ENCODE measurements around the gene CYP19A1.

CYP19A1 gene

DNA sequence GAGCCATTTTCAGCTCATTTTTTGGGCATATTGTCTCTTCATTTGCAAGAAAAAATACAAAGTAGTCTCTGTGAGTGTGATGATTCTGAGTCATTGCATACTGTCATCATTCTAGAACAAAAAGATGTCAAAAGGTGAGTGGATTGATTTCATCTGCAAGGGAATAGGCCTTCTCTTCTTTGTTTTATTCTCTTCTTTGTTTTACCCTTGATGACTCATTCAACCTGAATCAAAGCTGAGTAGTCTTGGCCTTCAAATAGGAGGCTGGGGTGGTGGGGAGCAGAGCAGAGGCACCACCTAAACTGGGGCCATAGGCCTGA is 25.4 kb downstream of the CYP19A1 start:
- TF ChIP-seq, protein P1, sequence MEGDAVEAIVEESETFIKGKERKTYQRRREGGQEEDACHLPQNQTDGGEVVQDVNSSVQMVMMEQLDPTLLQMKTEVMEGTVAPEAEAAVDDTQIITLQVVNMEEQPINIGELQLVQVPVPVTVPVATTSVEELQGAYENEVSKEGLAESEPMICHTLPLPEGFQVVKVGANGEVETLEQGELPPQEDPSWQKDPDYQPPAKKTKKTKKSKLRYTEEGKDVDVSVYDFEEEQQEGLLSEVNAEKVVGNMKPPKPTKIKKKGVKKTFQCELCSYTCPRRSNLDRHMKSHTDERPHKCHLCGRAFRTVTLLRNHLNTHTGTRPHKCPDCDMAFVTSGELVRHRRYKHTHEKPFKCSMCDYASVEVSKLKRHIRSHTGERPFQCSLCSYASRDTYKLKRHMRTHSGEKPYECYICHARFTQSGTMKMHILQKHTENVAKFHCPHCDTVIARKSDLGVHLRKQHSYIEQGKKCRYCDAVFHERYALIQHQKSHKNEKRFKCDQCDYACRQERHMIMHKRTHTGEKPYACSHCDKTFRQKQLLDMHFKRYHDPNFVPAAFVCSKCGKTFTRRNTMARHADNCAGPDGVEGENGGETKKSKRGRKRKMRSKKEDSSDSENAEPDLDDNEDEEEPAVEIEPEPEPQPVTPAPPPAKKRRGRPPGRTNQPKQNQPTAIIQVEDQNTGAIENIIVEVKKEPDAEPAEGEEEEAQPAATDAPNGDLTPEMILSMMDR (IDR thresholded peaks at IDR 0.05; ENCODE audit: low read depth, low read length, missing control alignments), result no peak
- no peaks in the 10 kb centered on the region for H3K36me3 ChIP-seq (replicated peaks)
- no peak for DNase-seq
- H3K4me3 ChIP-seq (ENCODE audit: low read depth, low read length), result no peak overlapping the region
- H3K27ac ChIP-seq, result no peak overlapping the region
- H3K27me3 ChIP-seq (replicated peaks), result no peaks in the 10 kb centered on the region
- in situ Hi-C loops (cut with HindIII; ENCODE audit: low pct_ligation_motif_present, low sequenced_read_pairs), result no loop called here

DNA sequence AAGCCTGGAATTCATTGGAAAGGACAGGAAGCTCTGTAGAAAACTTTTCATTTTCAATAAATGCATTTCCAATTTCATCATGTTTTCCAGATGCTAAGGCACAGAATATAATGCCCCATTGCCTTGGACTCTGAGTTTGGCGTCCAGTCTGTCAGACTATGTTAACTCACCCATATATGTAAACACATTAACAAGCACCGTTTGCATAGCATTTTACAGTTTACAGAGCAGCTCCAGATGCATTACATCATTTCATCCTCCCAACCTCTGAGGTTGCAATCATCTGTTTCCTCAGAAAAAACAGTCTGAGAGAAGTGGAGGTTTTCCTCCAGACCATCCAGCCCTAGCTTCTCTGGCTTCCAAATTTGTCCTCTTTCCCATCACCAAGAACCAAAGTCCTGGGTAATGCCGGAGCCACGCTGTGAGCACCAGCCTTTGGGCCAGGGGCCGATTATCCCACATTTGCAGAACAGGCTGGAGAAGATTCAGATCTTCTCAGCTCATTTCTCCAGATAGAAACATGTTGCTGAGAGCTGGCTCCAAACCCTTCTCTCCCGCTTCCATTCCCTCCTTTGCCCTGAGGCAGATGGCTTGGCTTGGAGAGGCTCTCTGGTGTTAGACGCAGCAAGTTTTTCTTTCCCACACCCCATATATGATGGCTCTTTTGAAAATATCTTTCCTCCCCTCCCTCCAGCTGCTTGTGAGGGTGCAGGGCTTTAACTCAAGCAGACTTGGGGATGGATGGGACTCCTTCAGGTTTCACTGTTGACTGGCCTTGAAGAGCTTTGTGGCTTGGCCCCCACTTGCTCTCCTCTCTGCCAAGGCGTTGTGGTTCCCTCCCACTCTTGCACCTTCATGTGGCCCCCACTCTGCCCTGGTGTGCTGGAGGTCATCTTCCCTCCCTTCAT is 26.0 kb downstream of the CYP19A1 start:
- in situ Hi-C loops (cut with HindIII; ENCODE audit: low pct_ligation_motif_present, low sequenced_read_pairs), result no loop called here
- TF ChIP-seq, protein P1 (IDR thresholded peaks at IDR 0.05; ENCODE audit: low read depth, low read length, missing control alignments), result no peak
- Histone ChIP-seq H3K4me3 (ENCODE audit: low read depth, low read length) (no peak overlapping the region), H3K36me3 (replicated peaks) (no peaks in the 10 kb centered on the region), H3K27me3 (replicated peaks) (no peaks in the 10 kb centered on the region), H3K27ac (no peak overlapping the region)
- DNase-seq, result no peak

DNA sequence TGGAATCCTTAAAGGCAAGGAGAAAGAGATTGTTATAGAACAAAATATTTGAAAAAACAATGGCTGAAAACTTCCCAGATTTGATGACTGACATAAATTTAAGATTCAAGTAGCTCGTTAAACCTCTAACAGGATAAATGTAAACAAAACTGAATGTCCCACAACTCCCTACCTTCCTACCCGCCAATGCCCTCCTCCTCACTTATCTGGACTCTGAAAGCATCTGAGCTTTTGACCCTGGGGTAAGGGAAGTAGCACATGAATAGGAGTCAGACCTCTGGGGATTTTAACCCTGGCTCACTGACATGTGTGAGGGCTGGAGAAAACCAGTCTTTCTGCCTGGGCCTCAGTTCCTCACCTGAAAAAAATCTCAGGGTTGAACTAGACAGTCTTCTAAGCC is 26.9 kb downstream of the CYP19A1 start:
- no peak for DNase-seq
- no peaks in the 10 kb centered on the region for H3K36me3 ChIP-seq (replicated peaks)
- no peak overlapping the region for H3K27ac ChIP-seq
- in situ Hi-C loops (cut with HindIII; ENCODE audit: low pct_ligation_motif_present, low sequenced_read_pairs), result no loop called here
- TF ChIP-seq, protein P1 (IDR thresholded peaks at IDR 0.05; ENCODE audit: low read depth, low read length, missing control alignments), result no peak
- no peak overlapping the region for H3K4me3 ChIP-seq (ENCODE audit: low read depth, low read length)
- peaks cover 4% of the 10 kb centered on the region for H3K27me3 ChIP-seq (replicated peaks)

DNA sequence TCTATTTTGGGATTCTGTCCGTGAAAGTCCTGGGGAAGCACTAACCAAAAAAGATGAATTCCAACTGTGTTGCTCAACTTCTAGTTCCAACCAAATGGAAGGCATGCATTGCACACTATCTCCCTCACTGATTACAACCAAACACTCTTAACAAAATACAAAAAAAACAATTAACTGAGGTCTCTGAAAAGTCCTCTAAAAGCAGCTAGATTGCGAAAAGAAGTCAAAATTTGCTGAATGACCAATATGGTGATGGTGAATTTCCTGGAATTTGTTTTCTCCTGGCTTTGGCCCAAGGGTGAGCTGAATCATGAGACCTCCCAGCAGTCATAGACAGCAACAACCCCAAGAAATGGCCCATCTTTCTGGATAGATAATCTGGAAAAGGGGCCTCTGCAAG is 28.3 kb downstream of the CYP19A1 start:
- Histone ChIP-seq H3K27me3 (replicated peaks) (peaks cover 4% of the 10 kb centered on the region), H3K4me3 (ENCODE audit: low read depth, low read length) (no peak overlapping the region), H3K36me3 (replicated peaks) (no peaks in the 10 kb centered on the region), H3K27ac (no peak overlapping the region)
- DNase-seq, result no peak
- in situ Hi-C loops (cut with HindIII; ENCODE audit: low pct_ligation_motif_present, low sequenced_read_pairs), result no loop called here
- TF ChIP-seq, protein P1 (IDR thresholded peaks at IDR 0.05; ENCODE audit: low read depth, low read length, missing control alignments), result no peak

DNA sequence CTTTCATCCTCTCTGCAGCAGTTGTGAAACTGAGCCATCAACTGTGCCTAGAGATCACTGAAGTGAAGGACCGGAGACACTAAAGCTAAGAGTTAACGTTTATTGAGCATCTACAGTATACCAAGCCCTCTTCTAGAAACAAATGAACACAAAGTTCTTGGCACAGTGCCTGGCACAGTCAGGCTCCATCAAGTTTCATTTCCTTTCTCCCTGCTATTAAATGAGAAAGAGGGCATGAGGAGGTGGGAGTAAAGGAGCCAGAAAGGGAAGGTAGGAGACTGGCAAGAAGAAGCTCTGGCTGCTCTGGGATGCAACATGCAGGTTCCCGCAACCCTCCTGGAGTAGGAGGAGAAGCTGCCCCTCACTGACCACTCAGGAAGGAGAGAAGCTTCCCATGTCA is 30.6 kb downstream of the CYP19A1 start:
- Histone ChIP-seq H3K4me3 (ENCODE audit: low read depth, low read length) (no peak overlapping the region), H3K36me3 (replicated peaks) (no peaks in the 10 kb centered on the region), H3K27ac (no peak overlapping the region), H3K27me3 (replicated peaks) (peaks cover 8% of the 10 kb centered on the region)
- TF ChIP-seq, protein P1 (IDR thresholded peaks at IDR 0.05; ENCODE audit: low read depth, low read length, missing control alignments), result no peak
- no peak for DNase-seq
- in situ Hi-C loops (cut with HindIII; ENCODE audit: low pct_ligation_motif_present, low sequenced_read_pairs), result no loop called here

DNA sequence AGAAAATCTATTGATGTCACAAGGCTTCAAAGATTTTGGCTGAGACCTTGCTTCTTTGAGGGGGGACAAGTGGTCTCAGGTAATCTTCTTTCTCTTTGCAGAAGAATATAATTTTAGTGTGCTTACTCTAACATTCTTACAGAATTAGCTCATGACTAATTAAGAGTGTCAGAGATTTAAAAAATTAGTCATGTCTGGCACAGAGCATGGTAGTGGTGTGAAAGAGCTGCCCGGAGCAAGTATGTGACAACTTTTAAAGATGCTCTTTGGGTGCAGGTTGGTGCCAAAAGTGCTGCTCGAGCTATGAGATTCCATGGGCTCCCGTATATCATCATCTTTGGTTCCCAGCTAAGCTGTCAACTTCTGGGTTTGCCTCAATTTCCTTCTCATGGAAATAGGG is 31.1 kb downstream of the CYP19A1 start:
- in situ Hi-C loops (cut with HindIII; ENCODE audit: low pct_ligation_motif_present, low sequenced_read_pairs), result no loop called here
- TF ChIP-seq, protein P1 (IDR thresholded peaks at IDR 0.05; ENCODE audit: low read depth, low read length, missing control alignments), result no peak
- H3K27me3 ChIP-seq (replicated peaks), result peaks cover 8% of the 10 kb centered on the region
- H3K27ac ChIP-seq, result no peak overlapping the region
- DNase-seq, result no peak
- H3K36me3 ChIP-seq (replicated peaks), result no peaks in the 10 kb centered on the region
- H3K4me3 ChIP-seq (ENCODE audit: low read depth, low read length), result no peak overlapping the region

Data from brain microvascular endothelial cell (primary cell).